T-helper 2 cell treated with Interferon-gamma antibody and Interleukin-4, amounts not matched to agents 100 ng/mL and 5 ng/mL, for 36 hours (primary cell): Measurements from ENCODE around the gene FLVCR2. TPM values are rescaled to one million over a fixed set of nuclear protein-coding genes. Genes with fewer than 3 reads are reported as not detected.
"Not testable (repeated sequence)": the region's sequence is repeated elsewhere in the genome, so short reads cannot be mapped to it uniquely, and the experiment has no call there.

Experiments
- intact Hi-C: fragments of 100-400 bp; cut with micrococcal nuclease; formaldehyde crosslinking; loops from one replicate; pipeline ENCODE4 v1.15.1; 2023
- total RNA-seq: library from RNA; stranded (reverse); gene quantifications from 2 replicates; pipeline ENCODE4 v1.2.3, GENCODE V29; 2022

FLVCR2 gene
- total RNA-seq, 1 donor from 2014 or later = 1.1 TPM

DNA sequence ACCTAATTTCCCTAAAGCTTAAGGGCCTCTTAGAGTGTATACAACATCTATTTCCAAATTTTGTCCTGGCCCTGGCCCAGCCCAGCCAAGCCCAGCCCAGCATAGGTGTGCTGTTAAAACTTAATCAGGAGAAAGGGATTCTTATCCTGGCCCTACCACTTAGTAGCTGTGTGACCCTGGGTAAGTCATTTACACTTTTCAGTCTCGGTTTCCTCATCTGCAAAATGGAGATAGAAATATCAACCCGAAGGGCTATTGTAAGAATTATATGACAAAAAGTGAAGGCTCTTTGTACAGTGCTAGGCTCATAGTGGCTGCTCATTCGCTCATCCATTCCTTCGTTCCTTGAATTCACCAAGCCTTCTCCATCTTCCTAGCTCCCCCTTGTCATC lies 81.8 kb downstream of the FLVCR2 start:
- intact Hi-C loops = loop anchor here (2.0 to 5.0 kb wide), 5 partner anchors 137 to 947 kb away; partner anchors contain the start of genes AREL1, BATF, FCF1 and GPATCH2L

DNA sequence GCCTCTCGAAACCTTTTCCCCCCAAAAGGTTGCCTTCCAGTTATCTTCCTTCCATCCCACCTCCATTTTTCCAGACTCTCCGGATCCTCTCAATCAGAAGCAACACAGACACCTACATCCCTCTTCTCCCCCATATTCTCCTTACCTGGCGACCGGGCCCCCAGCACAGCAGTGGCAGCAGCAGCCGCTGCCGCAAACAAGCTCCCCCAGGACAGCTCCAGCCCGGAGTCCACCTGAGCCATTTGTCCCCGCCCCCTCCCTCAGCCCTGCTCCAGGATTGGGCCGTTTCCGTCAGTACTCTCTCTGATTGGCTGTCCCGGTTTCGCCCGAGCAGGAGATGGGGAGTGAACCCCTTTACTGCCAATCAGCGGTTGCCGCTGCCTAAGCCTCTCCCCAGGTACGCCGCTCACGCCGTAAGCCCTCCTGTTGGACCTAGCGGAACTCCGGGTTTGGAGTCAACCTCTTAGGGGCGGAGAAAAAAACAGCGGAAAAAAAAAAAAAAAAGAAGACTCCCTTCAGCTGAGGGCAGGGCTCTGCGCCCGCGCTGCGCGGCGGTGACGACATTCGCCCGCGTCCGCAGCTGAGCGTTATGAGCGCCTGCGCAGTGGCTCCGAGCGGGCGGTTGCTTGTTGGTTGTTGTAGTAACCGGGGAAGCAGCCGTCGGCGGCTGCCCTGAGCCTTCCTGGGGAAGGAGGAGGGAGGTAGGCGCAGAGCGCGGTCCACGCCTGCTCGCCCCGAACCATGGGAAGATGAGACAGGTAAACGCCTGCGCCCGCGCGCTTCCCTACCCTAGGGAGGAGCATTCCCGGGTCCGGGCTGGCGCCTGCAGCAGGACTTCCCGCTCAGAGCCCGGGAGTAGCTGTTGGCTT lies 82.4 kb downstream of the FLVCR2 start, which contains the start of the genes ERG28 and TTLL5:
ERG28 (minus strand) TSS at position 247 of the 869 bp plus-strand sequence. CDS start 3,374 bp downstream, outside the sequence.
TTLL5 (plus strand) TSS at position 617 of the 869 bp plus-strand sequence. CDS start 1,904 bp downstream, outside the sequence.
- intact Hi-C loops = loop anchor here (1.0 to 5.0 kb wide), 7 partner anchors 118 to 948 kb away; partner anchors contain the start of genes AREL1, BATF, FCF1 and GPATCH2L

DNA sequence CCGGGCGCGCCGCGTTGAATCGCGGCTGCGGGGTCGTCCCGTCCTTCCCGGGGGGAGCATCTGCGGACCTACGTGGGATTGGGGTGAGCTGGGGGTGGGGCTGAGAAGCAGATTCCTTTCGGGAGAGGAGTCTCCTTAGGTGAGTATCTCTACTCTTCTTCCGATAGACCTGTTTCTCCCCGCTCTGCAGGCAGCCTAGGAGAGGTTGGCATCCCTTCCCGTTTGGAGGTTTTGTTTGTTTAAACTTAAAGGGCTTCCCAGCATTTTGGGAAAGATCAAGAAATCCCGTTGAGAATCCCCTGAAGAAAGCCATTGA lies 83.0 kb downstream of the FLVCR2 start:
- intact Hi-C loops = loop anchor here (1.0 to 5.0 kb wide), 7 partner anchors 118 to 949 kb away; partner anchors contain the start of genes AREL1, BATF, FCF1 and GPATCH2L

- intact Hi-C loops = loop anchor here (5.0 kb wide), 2 partner anchors 489 to 536 kb away; partner anchors contain the start of genes GPATCH2L and NEK9
These were observed 84.5 kb downstream of the FLVCR2 start for GRCh38 chr14:75662966-75663365.

- intact Hi-C loops = no loop called here
These were observed 88.8 kb downstream of the FLVCR2 start for GRCh38 chr14:75667099-75667765.

DNA sequence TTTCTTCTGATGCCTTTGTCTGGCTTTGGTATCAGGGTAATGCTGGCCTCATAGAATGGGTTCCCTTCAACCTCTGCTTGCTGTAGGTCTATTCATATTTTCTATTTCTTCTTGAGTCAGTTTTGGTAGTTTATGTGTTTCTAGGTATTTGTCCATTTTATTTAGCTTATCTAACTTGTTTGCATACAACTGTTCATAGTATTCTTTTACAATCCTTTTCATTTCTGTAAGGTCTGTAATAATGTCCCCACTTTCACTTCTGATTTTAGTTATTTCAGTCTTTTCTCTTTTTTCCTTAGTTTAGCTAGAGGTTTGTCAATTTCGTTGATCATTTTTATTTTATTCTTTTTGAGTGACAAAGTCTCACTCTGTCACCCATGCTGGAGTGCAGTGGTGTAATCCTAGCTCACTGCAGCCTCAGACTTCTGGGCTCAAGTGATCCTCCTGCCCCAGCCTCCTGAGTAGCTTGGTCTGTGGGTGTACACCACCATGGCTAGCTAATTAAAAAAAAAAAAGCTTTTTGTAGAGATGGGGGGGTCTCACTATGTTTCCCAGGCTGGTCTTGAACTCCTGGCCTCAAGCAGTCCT lies 94.3 kb downstream of the FLVCR2 start:
- intact Hi-C loops = no loop called here

DNA sequence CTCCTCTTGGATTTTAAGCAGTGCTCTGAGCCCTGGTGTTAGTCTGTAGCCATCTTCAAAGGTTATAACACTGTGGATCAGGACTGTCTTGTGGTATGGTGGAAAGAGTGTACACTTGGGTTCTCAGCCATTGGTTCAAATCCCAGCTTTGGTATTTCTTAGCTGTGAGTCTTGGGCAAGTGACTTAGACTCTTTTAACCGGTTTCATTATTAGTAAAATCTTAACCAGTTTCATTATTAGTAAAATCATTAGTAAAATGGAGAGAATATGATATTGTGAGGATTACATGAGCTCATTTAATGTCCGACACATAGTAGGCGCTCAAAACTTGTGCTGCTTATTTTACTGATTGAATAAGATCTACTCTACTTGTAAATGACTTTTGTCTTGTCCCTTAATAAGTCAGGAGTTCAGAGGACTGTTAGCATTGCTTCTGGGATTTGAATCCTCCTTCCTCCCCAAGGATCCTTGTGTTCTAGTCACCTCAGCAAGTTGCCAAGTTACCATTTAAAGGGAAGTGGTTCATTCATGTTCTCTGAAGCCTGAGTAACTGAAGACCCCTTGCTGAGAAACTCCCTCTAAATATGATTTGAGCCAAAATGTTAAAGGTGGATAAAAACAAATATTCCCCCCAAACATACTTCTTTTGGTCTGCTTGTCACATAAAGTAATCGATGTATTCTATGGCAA lies 95.1 kb downstream of the FLVCR2 start:
- intact Hi-C loops = no loop called here

- intact Hi-C loops = no loop called here
These were observed 97.0 kb downstream of the FLVCR2 start for GRCh38 chr14:75675265-75675960.

DNA sequence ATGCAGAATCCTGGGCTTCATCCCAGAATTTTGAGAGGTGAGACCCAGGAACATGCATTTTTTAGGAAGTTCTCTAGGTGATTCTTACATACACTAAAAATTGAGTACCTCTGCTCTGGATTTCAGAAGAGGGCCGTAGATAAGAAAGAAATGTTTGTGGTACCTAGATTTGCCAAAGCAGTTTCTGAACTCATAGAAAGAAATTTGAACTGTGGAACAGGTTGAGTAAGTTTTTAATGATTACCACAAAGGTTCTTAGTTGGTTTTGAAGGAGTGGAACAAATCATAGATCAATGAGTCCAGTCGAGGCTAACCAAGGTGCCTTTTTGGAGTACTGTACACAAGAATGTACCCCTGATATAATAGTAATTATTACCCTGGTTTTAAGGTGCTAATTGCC lies 107.5 kb downstream of the FLVCR2 start:
- intact Hi-C loops = no loop called here

- intact Hi-C loops = no loop called here
These were observed 110.6 kb downstream of the FLVCR2 start for GRCh38 chr14:75689012-75689411.

- intact Hi-C loops = no loop called here
These were observed 111.6 kb downstream of the FLVCR2 start for GRCh38 chr14:75690010-75690409.

DNA sequence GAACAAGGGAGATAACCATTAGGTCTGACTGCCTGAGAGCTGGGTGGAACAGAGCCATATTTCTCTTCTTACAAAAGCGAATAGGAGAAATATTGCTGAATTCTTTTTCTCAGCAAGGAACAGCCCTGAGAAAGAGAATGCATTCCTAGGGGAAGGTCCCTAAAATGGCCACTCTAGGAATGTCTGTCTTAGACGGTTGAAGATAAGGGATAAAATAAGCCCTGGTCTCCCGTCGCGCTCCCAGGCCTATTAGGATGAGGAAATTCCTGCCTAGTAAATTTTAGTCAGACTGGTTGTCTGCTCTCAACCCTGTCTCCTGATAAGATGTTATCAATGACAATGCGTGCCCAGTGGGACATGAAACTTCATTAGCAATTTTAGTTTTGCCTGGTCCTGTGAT lies 116.6 kb downstream of the FLVCR2 start:
- intact Hi-C loops = not testable (repeated sequence)

GRCh38 chr14:75697386-75697785 lies 119.0 kb downstream of the FLVCR2 start:
- intact Hi-C loops = no loop called here

Other genes starting within 250 kb of the FLVCR2 start
- gene JDP2, start 150.6 kb upstream of the FLVCR2 start, total RNA-seq = 0.75 and 1.1 TPM in 2 replicates
- gene BATF, start 56.2 kb upstream of the FLVCR2 start, total RNA-seq = 49.5 and 56.0 TPM in 2 replicates
- 15.6 and 18.5 TPM in 2 replicates for gene ERG28, start 82.3 kb downstream of the FLVCR2 start, total RNA-seq
- gene TTLL5, start 82.6 kb downstream of the FLVCR2 start, total RNA-seq = 33.6 and 34.7 TPM in 2 replicates